Fibroblast of lung (primary cell): Measurements from ENCODE around the gene GRAMD2A.

Experiments used
- CTCF ChIP-seq, 2 donors: IDR thresholded peaks in 1 of 2; conservative IDR thresholded peaks in 1 of 2; 1 replicate in 1 of 2; 2 replicates in 1 of 2; pipeline ENCODE4 v1.5.1; 2011 to 2012; ENCODE audit warnings: low read length in 2 of 2, control low read depth in 1 of 2, inconsistent platforms in 1 of 2, low read depth in 1 of 2, mild to moderate bottlenecking in 1 of 2
- EZH2 ChIP-seq: IDR thresholded peaks from 2 replicates; pipeline ENCODE4 v1.5.1; 2012; ENCODE audit warnings: low read length, control low read depth, mild to moderate bottlenecking; ENCODE audit errors: missing control alignments

GRCh38 chr15:72153269-72154000 is 44.2 kb downstream of the GRAMD2A start:
- TF ChIP-seq CTCF (conservative IDR thresholded peaks at IDR 0.05 in 1 of 2, IDR thresholded peaks at IDR 0.05 in 1 of 2; ENCODE audit: low read depth in 1 of 2, low read length in 2 of 2) (no peak), EZH2 (no peak)
